Mammary epithelial cell (primary cell): Measurements from ENCODE around the gene ETF1.

Source experiments
- CTCF ChIP-seq, 2 donors: IDR thresholded peaks in 1 of 2; conservative IDR thresholded peaks in 1 of 2; 2 replicates each; pipeline ENCODE4 v1.5.1; 2011 to 2012; ENCODE audit warnings: inconsistent platforms in 2 of 2, low read length in 2 of 2, mild to moderate bottlenecking in 2 of 2, control low read depth in 1 of 2, low read depth in 1 of 2; ENCODE audit not compliant: insufficient read depth in 1 of 2; ENCODE audit errors: extremely low read depth in 1 of 2
- EZH2 ChIP-seq: IDR thresholded peaks from 2 replicates; pipeline ENCODE4 v1.6.1; 2012; ENCODE audit warnings: low read length, inconsistent platforms, borderline replicate concordance

- TF ChIP-seq CTCF (conservative IDR thresholded peaks at IDR 0.05 in 1 of 2, IDR thresholded peaks at IDR 0.05 in 1 of 2; ENCODE audit: extremely low read depth in 1 of 2, insufficient read depth in 1 of 2, low read depth in 1 of 2, low read length in 2 of 2) (peak; percentile 84 to 91), EZH2 (no peak)
Observed at GRCh38 chr5:138503487-138504270, 39.4 kb downstream of the ETF1 start.
